DOHH2 (cell line): ENCODE results near the gene KIF1C.

ENCODE experiments used
- H3F3A ChIP-seq: fragments of 200-600 bp; sonication (generic), shearing (Covaris generic); 2 replicates; pipeline ENCODE4 v1.6.0; 2016; ENCODE audit warnings: antibody characterized with exemption, mild to moderate bottlenecking; ENCODE audit not compliant: control insufficient read depth, insufficient read depth
- H3K27ac ChIP-seq: fragments of 200-600 bp; sonication (generic); 2 replicates; pipeline ENCODE4 v1.5.1; 2014; ENCODE audit warnings: low read depth, mild to moderate bottlenecking, low read length, moderate library complexity
- H3K27me3 ChIP-seq: fragments of 200-600 bp; sonication (generic); 2 replicates; pipeline ENCODE4 v1.6.1; 2014; ENCODE audit warnings: mild to moderate bottlenecking, low read length, mixed read lengths; ENCODE audit not compliant: control insufficient read depth
- H3K36me3 ChIP-seq: fragments of 200-600 bp; sonication (generic); 2 replicates; pipeline ENCODE4 v1.6.1; 2014; ENCODE audit warnings: mild to moderate bottlenecking, low read length, moderate library complexity, mixed read lengths; ENCODE audit not compliant: control insufficient read depth
- H3K4me1 ChIP-seq: fragments of 200-600 bp; sonication (generic); 2 replicates; pipeline ENCODE4 v1.6.1; 2014; ENCODE audit warnings: mild to moderate bottlenecking, low read length, mixed read lengths; ENCODE audit not compliant: control insufficient read depth
- H3K4me2 ChIP-seq: fragments of 200-600 bp; sonication (generic); 2 replicates; pipeline ENCODE4 v1.6.0; 2014; ENCODE audit warnings: mild to moderate bottlenecking, low read length, moderate library complexity
- H3K4me3 ChIP-seq: fragments of 200-600 bp; sonication (generic); 2 replicates; pipeline ENCODE4 v1.5.1; 2014; ENCODE audit warnings: mild to moderate bottlenecking, low read length, mixed read lengths
- H3K79me2 ChIP-seq: fragments of 200-600 bp; sonication (generic); 2 replicates; pipeline ENCODE4 v1.6.1; 2014; ENCODE audit warnings: mild to moderate bottlenecking, low read length, mixed read lengths; ENCODE audit not compliant: control insufficient read depth
- H3K9me2 ChIP-seq: fragments of 200-600 bp; sonication (generic); replicated peaks from 2 replicates; pipeline ENCODE4 v1.6.1; 2014; ENCODE audit warnings: mild to moderate bottlenecking, low read length, mixed read lengths; ENCODE audit not compliant: control insufficient read depth
- H3K9me3 ChIP-seq: fragments of 200-600 bp; sonication (generic); 2 replicates; pipeline ENCODE4 v1.6.1; 2014; ENCODE audit warnings: antibody characterized with exemption, low read length, mixed read lengths; ENCODE audit not compliant: control insufficient read depth, insufficient read depth
- H4K20me1 ChIP-seq: fragments of 200-600 bp; sonication (generic); 2 replicates; pipeline ENCODE4 v1.6.0; 2014; ENCODE audit warnings: low read depth, mild to moderate bottlenecking, antibody characterized with exemption, low read length, moderate library complexity; ENCODE audit not compliant: control insufficient read depth, insufficient read depth
- CTCF ChIP-seq: fragments of 200-600 bp; sonication (generic); IDR thresholded peaks from one replicate; pipeline ENCODE4 v1.5.1; 2014; ENCODE audit warnings: antibody characterized with exemption, mild to moderate bottlenecking, low read depth, low read length; ENCODE audit not compliant: poor library complexity, severe bottlenecking
- EZH2phosphoT487 ChIP-seq: fragments of 200-600 bp; sonication (generic); IDR thresholded peaks from 2 replicates; pipeline ENCODE4 v1.6.1; 2017; ENCODE audit warnings: borderline replicate concordance, mild to moderate bottlenecking, antibody characterized with exemption, low read length, moderate library complexity, mixed read lengths

The KIF1C gene

GRCh38 chr17:5034063-5034462 is 36.3 kb downstream of the KIF1C start:
- Histone ChIP-seq H3K36me3 (no peaks in the 10 kb centered on the region), H3K79me2 (no peaks in the 10 kb centered on the region)
- TF ChIP-seq CTCF (no peak), EZH2phosphoT487 (no peak)

GRCh38 chr17:5034651-5035050 is 36.9 kb downstream of the KIF1C start:
- Histone ChIP-seq H3K4me2 (no peak overlapping the region), H3K27ac (no peak overlapping the region), H3K79me2 (no peaks in the 10 kb centered on the region), H3K27me3 (0 out of 2 replicates have a peak, but pooled peaks cover 5% of the 10 kb centered on the region), H3K4me1 (peaks cover 34% of the 10 kb centered on the region), H3K9me3 (no peaks in the 10 kb centered on the region), H3K4me3 (no peak overlapping the region), H4K20me1 (no peaks in the 10 kb centered on the region), H3F3A (peaks cover 8% of the 10 kb centered on the region), H3K36me3 (no peaks in the 10 kb centered on the region), H3K9me2 (no peaks in the 10 kb centered on the region)
- TF ChIP-seq CTCF (no peak), EZH2phosphoT487 (no peak)

More at GRCh38 chr17:5034063-5034462, 36.3 kb downstream of the KIF1C start:
- no peaks in the 10 kb centered on the region for H3K9me2 ChIP-seq
- peaks cover 8% of the 10 kb centered on the region for H3F3A ChIP-seq
- no peak overlapping the region for H3K4me2 ChIP-seq
- no peaks in the 10 kb centered on the region for H4K20me1 ChIP-seq
- peaks cover 34% of the 10 kb centered on the region for H3K4me1 ChIP-seq
- H3K27me3 ChIP-seq = 0 out of 2 replicates have a peak, but pooled peaks cover 5% of the 10 kb centered on the region
- no peaks in the 10 kb centered on the region for H3K9me3 ChIP-seq
- no peak overlapping the region for H3K27ac ChIP-seq
- no peak overlapping the region for H3K4me3 ChIP-seq

GRCh38 chr17:5035315-5035714 is 37.6 kb downstream of the KIF1C start, which contains the start of gene SLC52A1:
TSS of gene SLC52A1 (minus strand) at chr17:5035426. CDS start at chr17:5034606, 820 bp downstream.
- H3K27me3 ChIP-seq = 0 out of 2 replicates have a peak, but pooled peaks cover 5% of the 10 kb centered on the region
- no peak within 1 kb of the TSS for H3K27ac ChIP-seq
- H3K79me2 ChIP-seq = no peaks in the 10 kb centered on the region
- no peaks in the 10 kb centered on the region for H3K36me3 ChIP-seq
- H4K20me1 ChIP-seq = no peaks in the 10 kb centered on the region
- peak within 1 kb of the TSS; percentile 48 for H3K4me2 ChIP-seq
- no peaks in the 10 kb centered on the region for H3K9me2 ChIP-seq
- H3K4me1 ChIP-seq = peaks cover 33% of the 10 kb centered on the region
- no peaks in the 10 kb centered on the region for H3K9me3 ChIP-seq
- TF ChIP-seq EZH2phosphoT487 (no peak), CTCF (no peak)
- H3F3A ChIP-seq = peaks cover 8% of the 10 kb centered on the region
- H3K4me3 ChIP-seq = 0 out of 2 replicates have a peak within 1 kb of the TSS, but pooled peaks have one; percentile 10
